Measurements from ENCODE around the gene CELF6. TPM values are rescaled to one million over a fixed set of nuclear protein-coding genes. Genes with fewer than 3 reads are reported as not detected.
A peak's percentile ranks its signal among the peaks of the same experiment; 100 is the strongest.

The CELF6 gene
- total RNA-seq, 6 donors from 2014 or later, result 0.61 to 29.3 (median 3.4) TPM

- no peak for ATAC-seq (ENCODE audit: low FRiP score in 2 of 2)
- H3K4me3 ChIP-seq, result peak overlapping the region in 1 of 4 donors; percentile 11
- H3K27me3 ChIP-seq, result no peaks in the 10 kb centered on the region
- WGBS, 2 donors, result 88 to 100% methylated on average over 1 to 2 of the region's 2 CpGs
- H3K36me3 ChIP-seq, result peaks cover 0 to 25% (median 11%) of the 10 kb centered on the region in 4 donors
- no peaks in the 10 kb centered on the region for H3K9me3 ChIP-seq
- H3K27ac ChIP-seq, result peak overlapping the region in 3 of 4 donors; percentile 3 to 83 (median 51)
- DNase-seq, result no peak
- TF ChIP-seq POLR2A (IDR thresholded peaks at IDR 0.05) (no peak), EP300 (IDR thresholded peaks at IDR 0.05) (no peak), CTCF (IDR thresholded peaks at IDR 0.05) (no peak), POLR2AphosphoS5 (IDR thresholded peaks at IDR 0.05) (no peak)
- H3K4me1 ChIP-seq, result peaks cover 15 to 29% (median 19%) of the 10 kb centered on the region in 4 donors
These were observed 83.5 kb downstream of the CELF6 start for GRCh38 chr15:72236381-72237003.

GRCh38 chr15:72235298-72235697, 84.7 kb downstream of the CELF6 start:
- Histone ChIP-seq H3K27ac (no peak overlapping the region), H3K27me3 (no peaks in the 10 kb centered on the region), H3K4me1 (peaks cover 15 to 29% (median 19%) of the 10 kb centered on the region in 4 donors), H3K9me3 (no peaks in the 10 kb centered on the region), H3K4me3 (no peak overlapping the region), H3K36me3 (peaks cover 0 to 13% (median 0%) of the 10 kb centered on the region in 4 donors)
- no peak for TF ChIP-seq POLR2A (IDR thresholded peaks at IDR 0.05)
- TF ChIP-seq EP300 (IDR thresholded peaks at IDR 0.05), result no peak
- no peak for TF ChIP-seq POLR2AphosphoS5 (IDR thresholded peaks at IDR 0.05)
- no peak for TF ChIP-seq CTCF (IDR thresholded peaks at IDR 0.05)
- no peak for DNase-seq
- WGBS, 2 donors, result 100% methylated on average over 4 of the region's 4 CpGs
- ATAC-seq (ENCODE audit: low FRiP score in 2 of 2), result no peak

Other genes with a start within 250 kb of the CELF6 start
- gene MYO9A, start 202.0 kb downstream of the CELF6 start, total RNA-seq, result 100 to 1,000 TPM in 2 of 6 donors, 10 to 100 TPM in 4; 53.2 to 143 (median 76.5) TPM
- gene SENP8, start 201.8 kb downstream of the CELF6 start, total RNA-seq, result 1 to 10 TPM in 3 of 6 donors, under 1 TPM in 2, not detected in 1; 0.55 to 3.8 (median 3.0) TPM
- 10 to 100 TPM; 26.7 to 52.4 (median 32.9) TPM for gene GRAMD2A, start 122.4 kb downstream of the CELF6 start, total RNA-seq
- 100 to 1,000 TPM; 278 to 569 (median 393) TPM for gene PKM, start 89.0 kb downstream of the CELF6 start, total RNA-seq
- 100 to 1,000 TPM in 1 of 6 donors, 10 to 100 TPM in 5; 54.9 to 140 (median 71.4) TPM for gene PARP6, start 47.6 kb downstream of the CELF6 start, total RNA-seq
- gene HEXA, start 55.9 kb upstream of the CELF6 start, total RNA-seq, result 100 to 1,000 TPM in 5 of 6 donors, 10 to 100 TPM in 1; 80.5 to 256 (median 149) TPM
- not detected for gene TMEM202, start 78.1 kb upstream of the CELF6 start, total RNA-seq
- gene ARIH1, start 154.2 kb upstream of the CELF6 start, total RNA-seq, result 100 to 1,000 TPM in 2 of 6 donors, 10 to 100 TPM in 4; 43.0 to 155 (median 85.4) TPM